Measurements from ENCODE around the gene VWA1. TPM values are rescaled to one million over a fixed set of nuclear protein-coding genes. Genes with fewer than 3 reads are reported as not detected.
A peak's percentile ranks its signal among the peaks of the same experiment; 100 is the strongest.
"Not testable (repeated sequence)": the region's sequence is repeated elsewhere in the genome, so short reads cannot be mapped to it uniquely, and the experiment has no call there.

Gene VWA1
- total RNA-seq, 5 donors from 2014 or later (not counting 1 experiment from before 2014, with no cell fraction given) = 0.15 to 0.54 (median 0.26) TPM; not detected in 2

DNA sequence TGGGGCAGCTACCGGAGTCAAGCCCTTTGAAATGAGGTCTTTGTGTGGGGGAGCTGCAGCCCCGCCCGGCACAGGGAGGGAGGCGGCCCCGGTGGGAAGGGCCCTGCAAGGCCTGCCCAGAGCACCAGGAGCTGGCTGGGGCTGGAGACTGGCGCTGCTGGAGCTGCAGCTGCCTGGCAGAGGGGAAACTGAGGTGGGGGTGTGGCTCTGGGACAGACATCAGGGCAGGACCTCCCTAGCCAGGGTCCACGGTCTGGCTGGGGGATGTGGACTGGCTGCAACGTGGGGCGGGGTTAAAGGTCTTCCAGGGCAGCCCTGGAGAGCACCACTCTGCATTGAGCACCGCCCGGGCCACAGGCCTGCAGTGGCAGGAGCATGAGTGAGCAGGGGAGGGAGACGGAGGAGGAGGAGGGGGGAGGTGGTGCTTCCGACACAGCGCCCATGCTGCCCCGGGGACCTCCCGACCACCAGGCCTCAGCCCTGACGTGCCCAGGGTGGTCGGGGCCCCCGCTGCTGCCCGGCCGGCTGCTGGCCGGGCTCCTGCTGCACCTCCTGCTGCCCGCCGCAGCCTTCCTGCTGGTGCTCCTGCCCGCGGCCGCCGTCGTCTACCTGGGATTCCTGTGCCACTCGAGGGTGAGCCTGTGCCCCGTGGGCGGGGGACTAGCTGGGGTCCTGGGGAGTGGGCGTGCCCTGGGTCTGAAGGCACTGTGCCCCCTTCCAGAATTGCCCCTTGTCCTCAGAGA, 9.6 kb upstream of the VWA1 start:
- H3K9me3 ChIP-seq = no peaks in the 10 kb centered on the region
- ATAC-seq (replicated peaks in 1 of 4) (peak in 2 of 4 experiments; percentile 30 to 32), DNase-seq (no peak)
- Mint-ChIP-seq H3K36me3 (no peaks in the 10 kb centered on the region), H3K27ac (no peak overlapping the region), H3K4me3 (peak overlapping the region in 1 of 3 donors; percentile 35), H3K27me3 (peaks cover 14 to 40% of the 10 kb centered on the region in 2 donors), H3K4me1 (peaks cover 3 to 7% (median 3%) of the 10 kb centered on the region in 3 donors), H3K9me3 (no peaks in the 10 kb centered on the region)
- peaks cover 0 to 82% of the 10 kb centered on the region in 2 experiments for H3K27me3 ChIP-seq (replicated peaks in 1 of 2; ENCODE audit: control insufficient read depth in 2 of 2, extremely low read depth in 1 of 2, insufficient read depth in 2 of 2, low read length in 1 of 2)
- 60% methylated on average over 33 of the region's 33 CpGs for WGBS (ENCODE audit: insufficient coverage)
- no peaks in the 10 kb centered on the region for H3K36me3 ChIP-seq (ENCODE audit: control insufficient read depth in 2 of 2, extremely low read depth in 1 of 2, insufficient read depth in 1 of 2, low read length in 1 of 2)
- H3K4me1 ChIP-seq (ENCODE audit: control insufficient read depth in 1 of 2, extremely low read depth in 1 of 2, insufficient read depth in 2 of 2, low read length in 2 of 2) = peaks cover 0 to 12% of the 10 kb centered on the region in 2 experiments
- no peak overlapping the region for H3K27ac ChIP-seq (ENCODE audit: low read length)
- POLR2A ChIA-PET = no interaction called here
- no peak overlapping the region for H3K4me3 ChIP-seq (ENCODE audit: control insufficient read depth in 1 of 2, extremely low read depth in 1 of 2, low read length in 1 of 2)
- CTCF ChIA-PET = interaction anchor here (0.6 kb wide), 2 partner anchors 26 to 29 kb away, joined by 7 to 8 read pairs; no protein-coding TSS in a partner anchor

DNA sequence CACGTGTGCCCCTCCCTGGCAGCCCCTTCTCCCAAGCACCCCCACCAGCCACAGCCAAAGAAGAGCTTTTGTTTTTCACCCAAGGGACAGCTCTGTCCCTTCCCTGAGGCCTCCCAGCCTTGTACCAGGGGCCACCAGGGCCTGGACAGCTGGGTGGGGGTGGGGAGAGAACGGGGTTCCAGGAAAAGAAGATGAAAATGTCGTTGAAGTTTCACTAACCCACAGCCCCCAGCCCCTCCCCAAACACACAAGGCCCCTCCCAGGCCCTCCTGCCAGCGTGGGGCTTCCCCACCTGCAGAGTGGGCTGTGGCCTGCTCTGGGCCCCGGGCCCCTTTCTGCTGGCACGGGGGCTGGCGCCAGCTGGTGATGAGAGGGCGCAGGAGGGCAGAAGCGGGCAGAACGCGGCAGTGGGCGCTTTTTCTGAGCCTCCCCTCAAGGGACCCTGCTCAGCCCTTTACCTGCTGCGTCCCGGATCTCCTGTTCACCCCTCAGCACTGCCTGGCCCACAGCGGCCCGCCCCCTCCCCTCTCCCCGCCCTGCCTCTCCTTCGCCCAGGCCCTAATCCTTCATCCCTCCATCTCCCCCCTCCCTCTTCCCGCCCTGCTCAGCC, 8.9 kb upstream of the VWA1 start:
- CTCF ChIA-PET = interaction anchor here (0.6 kb wide), 2 partner anchors 25 to 30 kb away, joined by 7 to 8 read pairs; no protein-coding TSS in a partner anchor
- Histone ChIP-seq H3K4me3 (ENCODE audit: control insufficient read depth in 1 of 2, extremely low read depth in 1 of 2, low read length in 1 of 2) (no peak overlapping the region), H3K27me3 (replicated peaks in 1 of 2; ENCODE audit: control insufficient read depth in 2 of 2, extremely low read depth in 1 of 2, insufficient read depth in 2 of 2, low read length in 1 of 2) (peaks cover 0 to 82% of the 10 kb centered on the region in 2 experiments), H3K4me1 (ENCODE audit: control insufficient read depth in 1 of 2, extremely low read depth in 1 of 2, insufficient read depth in 2 of 2, low read length in 2 of 2) (peaks cover 0 to 10% of the 10 kb centered on the region in 2 experiments), H3K27ac (ENCODE audit: low read length) (no peak overlapping the region), H3K36me3 (ENCODE audit: control insufficient read depth in 2 of 2, extremely low read depth in 1 of 2, insufficient read depth in 1 of 2, low read length in 1 of 2) (no peaks in the 10 kb centered on the region), H3K9me3 (no peaks in the 10 kb centered on the region)
- WGBS (ENCODE audit: insufficient coverage) = 3% methylated on average over 10 of the region's 19 CpGs
- Mint-ChIP-seq H3K27me3 (peaks cover 14 to 39% of the 10 kb centered on the region in 2 donors), H3K4me1 (peaks cover 3 to 7% (median 3%) of the 10 kb centered on the region in 3 donors), H3K9me3 (no peaks in the 10 kb centered on the region), H3K4me3 (peak overlapping the region in 1 of 3 donors; percentile 35), H3K36me3 (no peaks in the 10 kb centered on the region), H3K27ac (no peak overlapping the region)
- ATAC-seq (replicated peaks in 1 of 4) = peak in 3 of 4 experiments; percentile 10 to 67 (median 16)
- POLR2A ChIA-PET = no interaction called here
- no peak for DNase-seq

DNA sequence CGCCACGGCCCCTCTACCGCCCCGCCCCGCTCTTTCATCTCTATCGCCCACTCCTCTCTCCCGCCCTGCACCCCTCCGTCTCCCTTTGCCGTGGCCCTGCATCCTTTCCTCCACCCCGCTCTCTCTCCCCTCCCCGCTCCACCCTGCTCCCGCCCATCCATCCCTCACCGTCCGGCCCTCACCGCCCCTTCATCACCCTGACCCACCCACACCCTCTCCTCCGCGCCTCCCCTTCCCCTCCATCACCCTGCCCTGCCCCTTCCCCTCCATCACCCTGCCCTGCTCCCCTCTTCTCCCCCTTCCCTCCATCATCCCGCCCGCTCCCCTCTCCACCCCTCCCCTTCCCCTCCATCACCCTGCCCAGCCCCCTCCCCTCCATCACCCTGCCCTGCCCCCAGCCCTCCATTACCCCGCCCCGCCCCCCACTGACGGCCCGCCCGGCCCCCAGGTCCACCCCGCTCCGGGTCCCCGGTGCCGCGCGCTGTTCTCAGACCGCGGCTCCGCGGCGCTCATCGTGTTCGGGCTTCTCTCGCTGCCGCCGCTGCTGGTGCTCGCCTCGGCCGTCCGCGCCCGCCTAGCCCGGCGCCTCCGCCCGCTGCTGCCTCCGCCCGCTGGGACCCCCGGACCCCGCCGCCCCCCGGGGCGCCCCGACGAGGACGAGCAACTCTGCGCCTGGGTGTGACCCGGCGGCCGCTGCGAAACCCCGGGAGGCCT, 8.2 kb upstream of the VWA1 start:
- Histone ChIP-seq H3K4me3 (ENCODE audit: control insufficient read depth in 1 of 2, extremely low read depth in 1 of 2, low read length in 1 of 2) (no peak overlapping the region), H3K4me1 (ENCODE audit: control insufficient read depth in 1 of 2, extremely low read depth in 1 of 2, insufficient read depth in 2 of 2, low read length in 2 of 2) (peaks cover 0 to 10% of the 10 kb centered on the region in 2 experiments), H3K27me3 (replicated peaks in 1 of 2; ENCODE audit: control insufficient read depth in 2 of 2, extremely low read depth in 1 of 2, insufficient read depth in 2 of 2, low read length in 1 of 2) (peaks cover 0 to 82% of the 10 kb centered on the region in 2 experiments), H3K9me3 (no peaks in the 10 kb centered on the region), H3K36me3 (ENCODE audit: control insufficient read depth in 2 of 2, extremely low read depth in 1 of 2, insufficient read depth in 1 of 2, low read length in 1 of 2) (no peaks in the 10 kb centered on the region), H3K27ac (ENCODE audit: low read length) (no peak overlapping the region)
- 10% methylated on average over 54 of the region's 66 CpGs for WGBS (ENCODE audit: insufficient coverage)
- peaks cover 12 to 38% of the 10 kb centered on the region in 2 donors for H3K27me3 Mint-ChIP-seq
- no peak overlapping the region for H3K27ac Mint-ChIP-seq
- peak in 2 of 4 experiments; percentile 21 to 31 for ATAC-seq (replicated peaks in 1 of 4)
- H3K4me1 Mint-ChIP-seq = peaks cover 3 to 7% (median 3%) of the 10 kb centered on the region in 3 donors
- POLR2A ChIA-PET = no interaction called here
- peak overlapping the region in 1 of 3 donors; percentile 35 for H3K4me3 Mint-ChIP-seq
- CTCF ChIA-PET = no interaction called here
- no peaks in the 10 kb centered on the region for H3K9me3 Mint-ChIP-seq
- H3K36me3 Mint-ChIP-seq = no peaks in the 10 kb centered on the region
- no peak for DNase-seq

DNA sequence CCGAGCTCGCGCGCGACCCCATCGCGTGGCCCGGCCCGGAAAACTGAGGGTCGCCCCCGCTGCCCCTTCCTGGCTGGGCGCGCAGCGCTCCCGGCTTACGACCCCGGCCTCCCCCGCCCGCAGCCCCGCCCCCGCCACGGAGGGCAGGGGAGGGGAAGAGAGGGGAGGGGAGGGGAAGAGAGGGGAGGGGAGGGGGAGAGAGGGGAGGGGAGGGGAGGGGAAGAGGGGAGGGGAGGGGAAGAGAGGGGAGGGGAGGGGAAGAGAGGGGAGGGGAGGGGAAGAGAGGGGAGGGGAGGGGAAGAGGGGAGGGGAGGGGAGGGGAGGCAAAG, 7.7 kb upstream of the VWA1 start:
- Histone ChIP-seq H3K27ac (ENCODE audit: low read length) (no peak overlapping the region), H3K9me3 (no peaks in the 10 kb centered on the region), H3K4me3 (ENCODE audit: control insufficient read depth in 1 of 2, extremely low read depth in 1 of 2, low read length in 1 of 2) (no peak overlapping the region), H3K27me3 (replicated peaks in 1 of 2; ENCODE audit: control insufficient read depth in 2 of 2, extremely low read depth in 1 of 2, insufficient read depth in 2 of 2, low read length in 1 of 2) (peaks cover 0 to 81% of the 10 kb centered on the region in 2 experiments), H3K36me3 (ENCODE audit: control insufficient read depth in 2 of 2, extremely low read depth in 1 of 2, insufficient read depth in 1 of 2, low read length in 1 of 2) (no peaks in the 10 kb centered on the region), H3K4me1 (ENCODE audit: control insufficient read depth in 1 of 2, extremely low read depth in 1 of 2, insufficient read depth in 2 of 2, low read length in 2 of 2) (peaks cover 0 to 10% of the 10 kb centered on the region in 2 experiments)
- Mint-ChIP-seq H3K36me3 (no peaks in the 10 kb centered on the region), H3K4me3 (no peak overlapping the region), H3K27me3 (peaks cover 7 to 35% of the 10 kb centered on the region in 2 donors), H3K27ac (no peak overlapping the region), H3K4me1 (peaks cover 3 to 7% (median 3%) of the 10 kb centered on the region in 3 donors), H3K9me3 (no peaks in the 10 kb centered on the region)
- ChIA-PET CTCF (no interaction called here), POLR2A (no interaction called here)
- WGBS (ENCODE audit: insufficient coverage) = 2% methylated on average over 10 of the region's 22 CpGs
- ATAC-seq (replicated peaks in 1 of 4) = no peak
- no peak for DNase-seq

DNA sequence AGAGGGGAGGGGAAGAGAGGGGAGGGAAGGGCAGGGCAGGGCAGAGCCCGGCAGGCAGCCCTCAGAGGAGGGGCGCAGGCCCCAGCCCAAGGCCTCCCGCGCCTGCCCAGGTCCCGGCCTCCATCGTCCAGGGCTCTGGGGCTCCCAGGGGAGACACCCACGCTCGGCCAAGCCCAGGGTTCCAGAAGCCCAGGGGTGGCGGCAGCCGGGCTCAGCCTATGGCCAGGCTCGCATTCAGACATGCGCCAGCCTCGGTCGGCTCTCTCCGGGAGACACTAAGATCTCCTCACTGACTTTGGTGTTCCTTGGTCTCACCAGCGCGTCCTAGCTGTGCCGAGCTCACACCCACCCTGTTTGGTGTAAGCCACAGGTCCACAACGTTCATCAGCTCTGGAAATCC, 7.3 kb upstream of the VWA1 start:
- ChIA-PET CTCF (interaction anchor here in 1 of 2 donors (0.6 kb wide), 1 partner anchor 119 kb away, joined by 3 read pairs; no protein-coding TSS in a partner anchor), POLR2A (interaction anchor here in 1 of 2 donors (0.7 kb wide), 1 partner anchor 458 kb away, joined by 7 read pairs; no protein-coding TSS in a partner anchor)
- Histone ChIP-seq H3K27me3 (replicated peaks in 1 of 2; ENCODE audit: control insufficient read depth in 2 of 2, extremely low read depth in 1 of 2, insufficient read depth in 2 of 2, low read length in 1 of 2) (peaks cover 0 to 81% of the 10 kb centered on the region in 2 experiments), H3K9me3 (no peaks in the 10 kb centered on the region), H3K4me1 (ENCODE audit: control insufficient read depth in 1 of 2, extremely low read depth in 1 of 2, insufficient read depth in 2 of 2, low read length in 2 of 2) (peaks cover 0 to 10% of the 10 kb centered on the region in 2 experiments), H3K36me3 (ENCODE audit: control insufficient read depth in 2 of 2, extremely low read depth in 1 of 2, insufficient read depth in 1 of 2, low read length in 1 of 2) (no peaks in the 10 kb centered on the region), H3K27ac (ENCODE audit: low read length) (no peak overlapping the region), H3K4me3 (ENCODE audit: control insufficient read depth in 1 of 2, extremely low read depth in 1 of 2, low read length in 1 of 2) (no peak overlapping the region)
- Mint-ChIP-seq H3K4me3 (peak overlapping the region; percentile 7 to 63 (median 50)), H3K27me3 (peaks cover 7 to 34% of the 10 kb centered on the region in 2 donors), H3K9me3 (no peaks in the 10 kb centered on the region), H3K27ac (no peak overlapping the region), H3K4me1 (peaks cover 3 to 7% (median 3%) of the 10 kb centered on the region in 3 donors), H3K36me3 (no peaks in the 10 kb centered on the region)
- no peak for ATAC-seq (replicated peaks in 1 of 4)
- DNase-seq = no peak
- 89% methylated on average over 19 of the region's 19 CpGs for WGBS (ENCODE audit: insufficient coverage)

DNA sequence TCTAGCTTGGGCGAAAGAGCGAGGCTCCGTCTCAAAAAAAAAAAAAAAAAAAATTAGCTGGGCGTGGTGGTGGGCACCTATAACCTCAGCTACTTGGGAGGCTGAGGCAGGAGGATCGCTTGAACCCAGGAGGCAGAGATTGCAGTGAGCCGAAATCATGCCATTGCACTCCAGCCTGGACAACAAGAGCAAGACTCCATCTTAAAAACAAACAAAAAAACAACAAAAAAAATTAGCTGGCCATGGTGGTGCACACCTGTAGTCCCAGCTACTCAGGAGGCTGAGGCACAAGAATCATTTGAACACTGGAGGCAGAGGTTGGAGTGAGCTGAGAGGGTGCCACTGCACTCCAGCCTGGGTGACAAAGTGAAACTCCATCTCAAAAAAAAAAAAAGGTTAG, 6.5 kb upstream of the VWA1 start:
- H3K9me3 Mint-ChIP-seq; ATAC-seq (replicated peaks in 1 of 4); H3K9me3 ChIP-seq; DNase-seq; H3K4me3 ChIP-seq (ENCODE audit: control insufficient read depth in 1 of 2, extremely low read depth in 1 of 2, low read length in 1 of 2); H3K36me3 ChIP-seq (ENCODE audit: control insufficient read depth in 2 of 2, extremely low read depth in 1 of 2, insufficient read depth in 1 of 2, low read length in 1 of 2); H3K36me3 Mint-ChIP-seq; H3K27ac Mint-ChIP-seq; H3K27ac ChIP-seq (ENCODE audit: low read length); H3K4me1 Mint-ChIP-seq: not testable (repeated sequence)
- Histone ChIP-seq H3K4me1 (ENCODE audit: control insufficient read depth in 1 of 2, extremely low read depth in 1 of 2, insufficient read depth in 2 of 2, low read length in 2 of 2) (peaks cover 0 to 12% of the 10 kb centered on the region in 2 experiments), H3K27me3 (replicated peaks in 1 of 2; ENCODE audit: control insufficient read depth in 2 of 2, extremely low read depth in 1 of 2, insufficient read depth in 2 of 2, low read length in 1 of 2) (peaks cover 0 to 83% of the 10 kb centered on the region in 2 experiments)
- ChIA-PET POLR2A (interaction anchor here in 1 of 2 donors (0.7 kb wide), 2 partner anchors 128 to 459 kb away, joined by 7 read pairs; no protein-coding TSS in a partner anchor), CTCF (interaction anchor here (0.6 kb wide), 2 partner anchors 15 to 119 kb away, joined by 3 to 4 read pairs; no protein-coding TSS in a partner anchor)
- no CpG with 5 or more reads among the region's 6 CpGs for WGBS (ENCODE audit: insufficient coverage)
- peaks cover 7 to 34% of the 10 kb centered on the region in 2 donors for H3K27me3 Mint-ChIP-seq
- H3K4me3 Mint-ChIP-seq = peak overlapping the region in 1 of 3 donors; percentile 63
